HepG2 (cell line): ENCODE results near the gene CD44. TPM values are rescaled to one million over a fixed set of nuclear protein-coding genes. Genes with fewer than 3 reads are reported as not detected.
A peak's percentile ranks its signal among the peaks of the same experiment; 100 is the strongest.
"Not testable (repeated sequence)": the region's sequence is repeated elsewhere in the genome, so short reads cannot be mapped to it uniquely, and the experiment has no call there.

Source experiments
- ATAC-seq: fragments of 200-7000 bp; cut with Tn5 transposase; 3 replicates; pipeline ENCODE4 v1.9.1; 2020; ENCODE audit warnings: mild to moderate bottlenecking, moderate library complexity
- BruUV-seq: library from RNA; stranded (reverse); fragments of 400-500 nt; replicated peaks from 2 replicates; lab custom pipeline; 2021; lab: Mats Ljungman, UMichigan
- CTCF ChIA-PET: fragments of 300-600 bp; formaldehyde crosslinking; extraction: SDS; loops from one replicate; lab custom pipeline; 2021; ENCODE audit warnings: low total read pairs, inconsistent platforms, low intra/inter-chr PET ratio; lab: Yijun Ruan, JAX
- POLR2A ChIA-PET: fragments of 350-600 bp; sonication (Branson Sonifier 250); formaldehyde crosslinking; loops from one replicate; lab custom pipeline; 2020; ENCODE audit warnings: antibody characterized with exemption, inconsistent platforms; lab: Yijun Ruan, JAX
- DNase-seq: peaks from one replicate; pipeline ENCODE4 v3.0.0-alpha.2; 2015; ENCODE audit warnings: low spot score
- FAIRE-seq: peaks from 3 replicates; lab custom pipeline; 2011; peaks lifted over from hg19 to GRCh38; lab: Jason Lieb, UNC
- H2AFZ ChIP-seq: one replicate; pipeline ENCODE4 v1.6.1; 2011; ENCODE audit warnings: low read length, inconsistent platforms
- H3K27ac ChIP-seq: fragments of 300-600 bp; 3 replicates; pipeline ENCODE4 v1.8.0; 2011; ENCODE audit warnings: mixed run types, mild to moderate bottlenecking, mixed read lengths, low read length, inconsistent platforms; ENCODE audit not compliant: insufficient read depth; ENCODE audit errors: extremely low read length
- H3K27me3 ChIP-seq, 2 experiments: fragments of 200-600 bp in 1 of 2; 2 replicates in 1 of 2; 3 replicates in 1 of 2; pipeline versions ENCODE4 v1.6.0 to v1.8.0; 2011; ENCODE audit warnings: low read length in 2 of 2, mild to moderate bottlenecking in 2 of 2, moderate library complexity in 2 of 2, inconsistent platforms in 1 of 2; ENCODE audit not compliant: insufficient read depth in 2 of 2, control insufficient read depth in 1 of 2
- H3K36me3 ChIP-seq, 2 experiments: fragments of 200-600 bp in 1 of 2; replicated peaks in 1 of 2; 2 replicates in 1 of 2; 3 replicates in 1 of 2; pipeline versions ENCODE4 v1.5.1 to v1.8.0; 2011; ENCODE audit warnings: low read length in 2 of 2, inconsistent platforms in 1 of 2; ENCODE audit not compliant: insufficient read depth in 2 of 2, control insufficient read depth in 1 of 2
- H3K4me1 ChIP-seq: 2 replicates; pipeline ENCODE4 v1.5.1; 2012; ENCODE audit warnings: low read length, inconsistent platforms; ENCODE audit not compliant: insufficient read depth
- H3K4me2 ChIP-seq: 2 replicates; pipeline ENCODE4 v1.6.0; 2011; ENCODE audit warnings: low read depth, low read length, inconsistent platforms
- H3K4me3 ChIP-seq, 3 experiments: fragments of 200-600 bp in 1 of 3; sonication (generic), shearing (Covaris generic) in 1 of 3; replicated peaks in 1 of 3; 2 replicates each; pipeline ENCODE4 v1.5.1; 2011 to 2016; ENCODE audit warnings: low read length in 3 of 3, inconsistent platforms in 2 of 3, low read depth in 2 of 3, mild to moderate bottlenecking in 2 of 3, control low read depth in 1 of 3, mixed read lengths in 1 of 3; ENCODE audit not compliant: insufficient read depth in 1 of 3
- H3K79me2 ChIP-seq: one replicate; pipeline ENCODE4 v1.6.1; 2011; ENCODE audit warnings: low read length, inconsistent platforms; ENCODE audit not compliant: insufficient read depth
- H3K9ac ChIP-seq: 2 replicates; pipeline ENCODE4 v1.6.0; 2011; ENCODE audit warnings: mild to moderate bottlenecking, low read depth, low read length, inconsistent platforms; ENCODE audit not compliant: insufficient read depth
- H3K9me3 ChIP-seq: 2 replicates; pipeline ENCODE4 v1.5.1; 2012; ENCODE audit warnings: mild to moderate bottlenecking, low read length
- H4K20me1 ChIP-seq: 2 replicates; pipeline ENCODE4 v1.6.0; 2011; ENCODE audit warnings: inconsistent platforms, mild to moderate bottlenecking, low read length, moderate library complexity; ENCODE audit not compliant: insufficient read depth
- MAFK ChIP-seq, 2 experiments: IDR thresholded peaks in 1 of 2; conservative IDR thresholded peaks in 1 of 2; 2 replicates each; pipeline ENCODE4 v1.6.1; 2011; ENCODE audit warnings: improper control_type of control experiment in 2 of 2, low read length in 2 of 2
- PPARG ChIP-seq: conservative IDR thresholded peaks from 2 replicates; pipeline ENCODE4 v1.6.1; 2016; ENCODE audit warnings: missing biosample characterization, missing genetic modification reagents
- WGBS: methylation state at CpG from one replicate; pipeline ENCODE4 v1.1.6; 2017; ENCODE audit warnings: low lambda C conversion rate; 5-methylcytosine and 5-hydroxymethylcytosine counted together
- in situ Hi-C: cut with HindIII; loops from 2 replicates; pipeline ENCODE4 v1.10.0; 2017; ENCODE audit warnings: low pct_unique_long_range_greater_than_20kb; ENCODE audit not compliant: extremely low pct_ligation_motif_present
- intact Hi-C: fragments of 100-400 bp; cut with micrococcal nuclease; formaldehyde crosslinking; loops from one replicate; pipeline ENCODE4 v1.10.0; 2022; ENCODE audit not compliant: unreplicated experiment
- polyA plus RNA-seq, 8 experiments: library from polyadenylated mRNA; depleted of rRNA in 3 of 8; stranded (reverse) in 7 of 8; unstranded in 1 of 8; fragments of >200 nt; fragmentation: Illumina TruSeq in 4 of 8; extraction: Trizol in 4 of 8; gene quantifications; 2 replicates each; pipeline versions ENCODE4 v1.2.1 to v1.2.3, GENCODE V29; 2011 to 2016; ENCODE audit warnings: low read depth in 4 of 8, missing spikeins in 1 of 8, mixed read lengths in 1 of 8; ENCODE audit not compliant: insufficient read depth in 1 of 8
- total RNA-seq, 5 experiments: library from RNA; depleted of rRNA; stranded (reverse); fragments of >200 nt; fragmentation: Illumina TruSeq; extraction: Trizol; gene quantifications; 2 replicates each; pipeline ENCODE4 v1.2.3, GENCODE V29; 2016; ENCODE audit warnings: low read depth in 1 of 5

CD44 gene
- total and polyA plus RNA-seq, 2 of the 13 experiments (the other 11 are each of a cell fraction or from before 2014, with no cell fraction given): 0.02 to 0.11 TPM

DNA sequence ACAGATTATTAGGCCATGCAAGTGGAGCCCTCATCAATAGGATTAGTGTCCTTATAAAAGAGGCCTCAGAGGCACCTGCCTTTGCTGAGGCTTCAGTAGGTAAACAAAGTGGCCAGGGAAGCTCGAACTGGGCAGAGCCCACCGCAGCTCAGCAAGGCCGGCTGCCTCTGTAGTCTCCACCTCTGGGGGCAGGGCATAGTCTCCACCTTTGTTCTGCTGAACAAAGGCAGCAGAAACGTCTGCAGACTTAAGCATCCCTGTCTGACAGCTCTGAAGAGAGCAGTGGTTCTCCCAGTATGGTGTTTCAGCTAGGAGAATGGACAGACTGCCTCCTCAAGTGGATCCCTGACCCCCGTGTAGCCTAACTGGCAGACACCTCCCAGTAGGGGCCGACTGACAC lies 48.0 kb upstream of the CD44 start:
- CTCF ChIA-PET, H3K27me3 ChIP-seq, H3K79me2 ChIP-seq, FAIRE-seq, H3K27ac ChIP-seq, H3K36me3 ChIP-seq, H3K4me3 ChIP-seq, H3K4me2 ChIP-seq, H3K4me1 ChIP-seq, ATAC-seq, H3K9ac ChIP-seq, BruUV-seq, H2AFZ ChIP-seq, intact Hi-C loops, POLR2A ChIA-PET, H4K20me1 ChIP-seq, in situ Hi-C loops, H3K9me3 ChIP-seq, DNase-seq: not testable (repeated sequence)
- WGBS: 2% methylated on average over 5 of the region's 6 CpGs

DNA sequence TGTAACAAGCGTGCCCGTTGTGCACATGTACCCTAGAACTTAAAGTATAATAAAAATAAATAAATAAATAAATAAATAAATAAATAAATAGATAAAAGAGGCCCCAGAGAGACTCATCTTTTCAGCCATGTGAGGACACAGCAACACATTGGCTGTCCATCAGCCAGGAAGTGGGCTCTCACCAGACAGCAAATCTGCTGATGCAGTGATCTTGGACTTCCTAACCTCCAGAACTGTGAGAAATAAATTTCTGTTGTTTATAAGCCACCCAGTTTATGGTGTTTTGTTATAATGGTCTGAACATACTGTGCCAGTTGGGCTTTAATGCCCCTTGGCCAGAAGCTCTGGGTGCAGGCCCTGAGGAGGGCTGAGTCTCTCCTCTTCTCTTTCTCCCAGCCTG lies 42.2 kb upstream of the CD44 start:
- H3K9me3 ChIP-seq: no peaks in the 10 kb centered on the region
- no peak overlapping the region for H3K9ac ChIP-seq
- POLR2A ChIA-PET: no interaction called here
- in situ Hi-C loops (no loop called here), intact Hi-C loops (no loop called here)
- no peak overlapping the region for H2AFZ ChIP-seq
- BruUV-seq: no TSS peak
- H4K20me1 ChIP-seq: no peaks in the 10 kb centered on the region
- DNase-seq (no peak), FAIRE-seq (no peak), ATAC-seq (no peak)
- WGBS: 18% methylated on average over 2 of the region's 2 CpGs
- H3K4me1 ChIP-seq: peaks cover 8% of the 10 kb centered on the region; the same call in 1 of the 2 replicates
- no peaks in the 10 kb centered on the region for H3K79me2 ChIP-seq
- H3K27ac ChIP-seq: no peak overlapping the region
- peaks cover 0 to 2% of the 10 kb centered on the region in 2 experiments; a peak in 1 of 5 replicates for H3K27me3 ChIP-seq
- no peak overlapping the region for H3K4me3 ChIP-seq
- 0 out of 4 replicates have a peak, but pooled peaks of 1 of the 2 experiments have one; percentile 30 for TF ChIP-seq MAFK (conservative IDR thresholded peaks at IDR 0.05 in 1 of 2, IDR thresholded peaks at IDR 0.05 in 1 of 2; ENCODE audit: low read length in 2 of 2)
- TF ChIP-seq PPARG (CRISPR knock-in tag): no peak
- CTCF ChIA-PET: no interaction called here
- H3K4me2 ChIP-seq: no peak overlapping the region
- no peaks in the 10 kb centered on the region for H3K36me3 ChIP-seq
